SK-N-MC (cell line): Measurements from ENCODE around the gene CEACAM18.

ENCODE experiments used
- EZH2 ChIP-seq: fragments of 200-600 bp; sonication (generic); IDR thresholded peaks from one replicate; pipeline ENCODE4 v1.6.1; 2017; ENCODE audit warnings: antibody characterized with exemption
- POLR2AphosphoS5 ChIP-seq: IDR thresholded peaks from 2 replicates; pipeline ENCODE4 v1.6.1; 2012; ENCODE audit warnings: mild to moderate bottlenecking, low read depth, low read length, borderline replicate concordance

DNA sequence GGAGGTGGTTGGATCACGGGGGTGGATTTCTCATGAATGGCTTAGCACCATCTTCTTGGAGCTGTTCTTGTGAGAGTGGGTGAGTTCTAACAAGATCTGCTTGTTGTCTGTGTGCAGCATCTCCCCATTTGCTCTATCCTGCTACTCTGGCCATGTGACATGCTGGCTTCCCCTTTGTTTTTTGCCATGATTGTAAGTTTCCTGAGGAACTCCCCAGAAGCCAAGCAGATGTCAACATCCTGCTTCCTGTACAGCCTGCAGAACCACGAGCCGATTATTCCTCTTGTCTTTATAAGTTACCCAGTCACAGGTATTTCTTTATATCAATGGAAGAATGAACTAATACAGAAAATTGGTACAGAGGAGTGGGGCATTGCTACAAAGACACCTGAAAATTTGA is 25.6 kb downstream of the CEACAM18 start:
- no peak for TF ChIP-seq EZH2
- TF ChIP-seq POLR2AphosphoS5: no peak
